Measurements from ENCODE around the gene EPB41L4B. TPM values are rescaled to one million over a fixed set of nuclear protein-coding genes. Genes with fewer than 3 reads are reported as not detected.

The EPB41L4B gene
- total RNA-seq, 2 donors from 2014 or later: 87.3 to 151 TPM

DNA sequence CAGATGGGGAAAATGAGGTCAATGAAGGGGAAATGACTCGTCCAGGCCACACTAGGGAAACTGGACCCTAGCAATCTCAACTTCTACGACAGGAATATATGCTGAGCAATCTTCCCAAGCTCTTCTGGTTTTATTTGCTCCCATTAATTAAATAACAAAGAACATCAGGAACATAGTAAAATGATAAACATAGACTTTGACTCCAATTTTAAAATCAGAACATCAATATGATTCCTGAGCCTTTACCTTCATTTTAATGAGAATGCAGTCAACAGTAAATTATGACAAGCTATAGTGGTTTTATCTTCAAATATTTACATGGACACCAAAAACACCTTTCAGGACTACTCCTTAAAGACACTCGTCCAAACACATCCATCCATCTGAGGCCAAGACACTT lies 79.7 kb downstream of the EPB41L4B start:
- TF ChIP-seq, protein P1, sequence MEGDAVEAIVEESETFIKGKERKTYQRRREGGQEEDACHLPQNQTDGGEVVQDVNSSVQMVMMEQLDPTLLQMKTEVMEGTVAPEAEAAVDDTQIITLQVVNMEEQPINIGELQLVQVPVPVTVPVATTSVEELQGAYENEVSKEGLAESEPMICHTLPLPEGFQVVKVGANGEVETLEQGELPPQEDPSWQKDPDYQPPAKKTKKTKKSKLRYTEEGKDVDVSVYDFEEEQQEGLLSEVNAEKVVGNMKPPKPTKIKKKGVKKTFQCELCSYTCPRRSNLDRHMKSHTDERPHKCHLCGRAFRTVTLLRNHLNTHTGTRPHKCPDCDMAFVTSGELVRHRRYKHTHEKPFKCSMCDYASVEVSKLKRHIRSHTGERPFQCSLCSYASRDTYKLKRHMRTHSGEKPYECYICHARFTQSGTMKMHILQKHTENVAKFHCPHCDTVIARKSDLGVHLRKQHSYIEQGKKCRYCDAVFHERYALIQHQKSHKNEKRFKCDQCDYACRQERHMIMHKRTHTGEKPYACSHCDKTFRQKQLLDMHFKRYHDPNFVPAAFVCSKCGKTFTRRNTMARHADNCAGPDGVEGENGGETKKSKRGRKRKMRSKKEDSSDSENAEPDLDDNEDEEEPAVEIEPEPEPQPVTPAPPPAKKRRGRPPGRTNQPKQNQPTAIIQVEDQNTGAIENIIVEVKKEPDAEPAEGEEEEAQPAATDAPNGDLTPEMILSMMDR (IDR thresholded peaks at IDR 0.05): no peak
- Histone ChIP-seq H3K36me3 (no peaks in the 10 kb centered on the region), H3K27me3 (no peaks in the 10 kb centered on the region), H3K9me3 (no peaks in the 10 kb centered on the region), H3K4me3 (no peak overlapping the region), H3K27ac (no peak overlapping the region), H3K9ac (ENCODE audit: low read depth in 2 of 2, low read length in 2 of 2) (no peak overlapping the region), H3K4me1 (no peaks in the 10 kb centered on the region)
- DNase-seq: no peak
- intact Hi-C loops (cut with DNase I): no loop called here

DNA sequence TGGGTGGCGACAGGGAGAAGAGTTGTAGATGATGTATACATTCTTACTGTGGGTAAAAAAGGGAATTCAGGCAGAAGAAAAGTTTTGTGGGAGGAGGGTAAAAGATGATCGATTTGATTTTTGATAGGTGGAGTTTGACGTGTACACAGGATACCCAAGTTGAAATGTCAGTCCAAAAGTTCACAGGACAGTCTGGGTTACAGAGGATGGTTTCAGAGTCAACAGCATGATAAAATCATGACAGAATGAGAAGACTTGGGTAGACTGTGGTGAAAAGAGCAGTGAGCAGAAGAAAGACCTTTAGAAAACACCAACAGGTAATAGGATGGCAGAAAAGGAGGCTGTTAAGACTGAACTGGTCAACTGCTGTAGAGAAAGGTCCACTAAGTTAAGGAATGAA lies 81.6 kb downstream of the EPB41L4B start:
- Histone ChIP-seq H3K36me3 (no peaks in the 10 kb centered on the region), H3K27me3 (no peaks in the 10 kb centered on the region), H3K4me1 (no peaks in the 10 kb centered on the region), H3K9ac (ENCODE audit: low read depth in 2 of 2, low read length in 2 of 2) (no peak overlapping the region), H3K4me3 (no peak overlapping the region), H3K9me3 (no peaks in the 10 kb centered on the region), H3K27ac (no peak overlapping the region)
- TF ChIP-seq, protein P1 (IDR thresholded peaks at IDR 0.05): no peak
- intact Hi-C loops (cut with DNase I): no loop called here
- no peak for DNase-seq

DNA sequence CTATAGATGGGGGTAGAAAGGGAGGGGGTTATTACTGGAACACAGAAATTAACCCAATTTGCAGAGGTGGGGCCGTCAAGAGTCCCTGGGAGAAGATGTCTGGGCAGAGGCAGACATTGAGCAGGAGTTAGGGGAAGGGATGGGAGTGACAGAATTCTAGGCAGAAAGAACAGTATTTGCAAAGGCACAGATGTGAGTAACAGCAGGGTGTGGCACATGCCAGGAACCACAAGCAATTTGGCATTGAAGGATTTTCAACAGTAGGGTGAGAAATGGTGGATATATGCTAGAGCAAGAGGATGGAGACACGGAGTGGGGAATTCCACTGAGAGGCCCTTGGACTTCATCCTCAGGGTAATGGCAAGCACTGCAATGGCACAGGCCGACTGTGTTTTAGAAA lies 82.2 kb downstream of the EPB41L4B start:
- Histone ChIP-seq H3K36me3 (no peaks in the 10 kb centered on the region), H3K27me3 (no peaks in the 10 kb centered on the region), H3K27ac (no peak overlapping the region), H3K4me1 (no peaks in the 10 kb centered on the region), H3K9me3 (no peaks in the 10 kb centered on the region), H3K4me3 (no peak overlapping the region), H3K9ac (ENCODE audit: low read depth in 2 of 2, low read length in 2 of 2) (no peak overlapping the region)
- DNase-seq: no peak
- TF ChIP-seq, protein P1 (IDR thresholded peaks at IDR 0.05): no peak
- intact Hi-C loops (cut with DNase I): no loop called here

DNA sequence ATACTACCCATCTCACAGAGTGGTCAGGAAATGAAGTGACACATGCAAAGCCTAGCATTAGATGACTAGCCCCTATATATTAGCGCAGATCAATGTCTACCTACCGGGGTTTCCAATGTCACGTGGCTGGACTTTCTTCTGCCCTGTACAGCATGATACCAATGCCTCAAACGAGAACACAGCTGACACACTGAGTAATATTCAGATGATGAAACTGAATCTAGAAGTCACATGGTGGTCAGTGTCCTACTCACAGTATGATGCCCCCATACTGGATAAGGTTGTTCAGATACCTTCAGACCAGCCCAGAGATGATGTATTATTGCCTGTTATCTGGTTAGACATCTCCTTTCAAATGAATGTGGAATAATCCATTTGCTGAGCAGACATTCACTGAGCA lies 82.7 kb downstream of the EPB41L4B start:
- Histone ChIP-seq H3K4me1 (no peaks in the 10 kb centered on the region), H3K4me3 (no peak overlapping the region), H3K36me3 (no peaks in the 10 kb centered on the region), H3K9me3 (no peaks in the 10 kb centered on the region), H3K27ac (no peak overlapping the region), H3K27me3 (no peaks in the 10 kb centered on the region), H3K9ac (ENCODE audit: low read depth in 2 of 2, low read length in 2 of 2) (no peak overlapping the region)
- intact Hi-C loops (cut with DNase I): no loop called here
- TF ChIP-seq, protein P1 (IDR thresholded peaks at IDR 0.05): no peak
- no peak for DNase-seq

DNA sequence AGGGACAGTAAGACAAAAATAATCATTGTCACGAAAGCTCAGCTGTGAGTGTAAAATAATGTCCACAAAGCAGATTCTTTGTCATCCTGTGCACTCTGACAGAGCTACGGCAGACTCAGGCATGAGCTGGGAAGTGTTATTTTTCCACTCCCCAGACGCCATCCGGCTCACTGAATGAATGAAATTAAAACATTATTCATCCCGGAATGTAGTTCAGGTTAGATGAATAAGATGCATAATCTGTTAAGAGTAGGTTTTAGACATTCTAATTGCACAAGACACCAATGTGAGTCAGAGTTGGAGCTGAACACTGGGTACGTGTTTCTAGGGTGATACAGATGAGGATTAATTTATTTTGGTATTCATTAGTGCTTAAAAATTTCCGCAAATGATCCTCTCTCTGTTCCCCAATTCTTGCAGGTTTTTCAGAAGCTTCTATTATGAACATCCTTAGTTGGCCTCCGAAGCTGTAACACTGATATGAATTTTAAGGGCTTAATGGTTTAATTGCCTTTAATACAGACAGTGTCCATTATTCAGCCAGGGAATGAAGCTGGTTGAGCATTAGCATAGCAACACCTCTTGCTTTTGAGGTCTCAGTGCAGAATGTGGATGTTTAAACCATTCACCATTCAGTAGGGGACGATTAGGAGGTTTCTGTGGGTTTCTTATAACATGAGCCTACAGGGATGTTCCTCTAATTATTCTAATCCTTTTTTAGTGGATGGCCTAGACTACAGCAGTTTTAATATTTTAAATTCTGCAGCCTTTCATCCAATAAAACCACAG lies 88.2 kb downstream of the EPB41L4B start:
- Histone ChIP-seq H3K36me3 (no peaks in the 10 kb centered on the region), H3K27me3 (no peaks in the 10 kb centered on the region), H3K4me1 (no peaks in the 10 kb centered on the region), H3K27ac (no peak overlapping the region), H3K4me3 (no peak overlapping the region), H3K9ac (ENCODE audit: low read depth in 2 of 2, low read length in 2 of 2) (no peak overlapping the region), H3K9me3 (no peaks in the 10 kb centered on the region)
- TF ChIP-seq, protein P1 (IDR thresholded peaks at IDR 0.05): no peak
- no peak for DNase-seq
- intact Hi-C loops (cut with DNase I): no loop called here

All from colonic mucosa (tissue), 4 donors.